ENCODE measurements around the gene PRPF40A. TPM values are rescaled to one million over a fixed set of nuclear protein-coding genes. Genes with fewer than 3 reads are reported as not detected.

PRPF40A gene
- total RNA-seq, 1 experiment from 2014 or later = 127 TPM

- ChIA-PET CTCF (interaction anchor here (0.6 to 1.4 kb wide), 6 partner anchors 14 to 541 kb away, joined by 3 to 11 read pairs (median 5); no protein-coding TSS in a partner anchor), POLR2A (interaction anchor here (1.0 to 1.2 kb wide), 2 partner anchors 13 to 14 kb away, joined by 5 to 7 read pairs; no protein-coding TSS in a partner anchor)
- no TSS peak for BruUV-seq (replicated peaks)
- H3K4me3 Mint-ChIP-seq (ENCODE audit: unreplicated experiment) = peak overlapping the region; percentile 96
- H3K9me3 Mint-ChIP-seq (ENCODE audit: unreplicated experiment) = no peaks in the 10 kb centered on the region
- H3K27me3 Mint-ChIP-seq (ENCODE audit: insufficient read depth, unreplicated experiment) = no peaks in the 10 kb centered on the region
- peaks cover 21% of the 10 kb centered on the region for H3K4me1 Mint-ChIP-seq (ENCODE audit: low read depth, unreplicated experiment)
- no peak for TF ChIP-seq CTCF (IDR thresholded peaks at IDR 0.05; ENCODE audit: insufficient read depth in 1 of 2, low read depth in 1 of 2, low read length in 1 of 2, severe bottlenecking in 1 of 2, unreplicated experiment in 1 of 2)
- intact Hi-C loops (cut with micrococcal nuclease; ENCODE audit: unreplicated experiment) = loop anchor here (1.0 kb wide), 1 partner anchor 14 kb away; no protein-coding TSS in a partner anchor
- Histone ChIP-seq H3K9me3 (no peaks in the 10 kb centered on the region), H3K27me3 (replicated peaks; ENCODE audit: control insufficient read depth, insufficient read depth, low read length) (no peaks in the 10 kb centered on the region), H3K4me1 (peaks cover 11% of the 10 kb centered on the region; the same call in 1 of the 2 replicates), H3K36me3 (ENCODE audit: control insufficient read depth, insufficient read depth, low read length) (no peaks in the 10 kb centered on the region; the same call in 1 of the 2 replicates), H3K4me3 (ENCODE audit: low read depth, low read length) (peak overlapping the region; percentile 88)
- H3K36me3 Mint-ChIP-seq (ENCODE audit: insufficient read depth, unreplicated experiment) = peaks cover 76% of the 10 kb centered on the region
- H3K27ac Mint-ChIP-seq (ENCODE audit: unreplicated experiment) = peak overlapping the region; percentile 97
- no peak for DNase-seq
Observed at GRCh38 chr2:152716805-152717227, 445 bp downstream of the PRPF40A start.

- no TSS peak for BruUV-seq (replicated peaks)
- Mint-ChIP-seq H3K36me3 (ENCODE audit: insufficient read depth, unreplicated experiment) (peaks cover 82% of the 10 kb centered on the region), H3K4me1 (ENCODE audit: low read depth, unreplicated experiment) (peaks cover 20% of the 10 kb centered on the region), H3K27me3 (ENCODE audit: insufficient read depth, unreplicated experiment) (no peaks in the 10 kb centered on the region), H3K9me3 (ENCODE audit: unreplicated experiment) (no peaks in the 10 kb centered on the region), H3K27ac (ENCODE audit: unreplicated experiment) (no peak overlapping the region), H3K4me3 (ENCODE audit: unreplicated experiment) (peak overlapping the region; percentile 96)
- intact Hi-C loops (cut with micrococcal nuclease; ENCODE audit: unreplicated experiment) = no loop called here
- H3K9me3 ChIP-seq = no peaks in the 10 kb centered on the region
- H3K4me3 ChIP-seq (ENCODE audit: low read depth, low read length) = peak overlapping the region; percentile 88
- peaks cover 6% of the 10 kb centered on the region; the same call in 1 of the 2 replicates for H3K4me1 ChIP-seq
- no peaks in the 10 kb centered on the region for H3K27me3 ChIP-seq (replicated peaks; ENCODE audit: control insufficient read depth, insufficient read depth, low read length)
- POLR2A ChIA-PET = no interaction called here
- TF ChIP-seq CTCF (IDR thresholded peaks at IDR 0.05; ENCODE audit: insufficient read depth in 1 of 2, low read depth in 1 of 2, low read length in 1 of 2, severe bottlenecking in 1 of 2, unreplicated experiment in 1 of 2) = peak; percentile 55 to 64
- DNase-seq = peak in 1 of 2 experiments; percentile 47
- H3K36me3 ChIP-seq (ENCODE audit: control insufficient read depth, insufficient read depth, low read length) = no peaks in the 10 kb centered on the region; the same call in 1 of the 2 replicates
- CTCF ChIA-PET = interaction anchor here (1.2 kb wide), 1 partner anchor 27 kb away, joined by 11 read pairs; no protein-coding TSS in a partner anchor
Observed at GRCh38 chr2:152715854-152716428, 1.3 kb downstream of the PRPF40A start.

GRCh38 chr2:152715112-152715511 is 2.1 kb downstream of the PRPF40A start:
- peaks cover 15% of the 10 kb centered on the region for H3K4me1 Mint-ChIP-seq (ENCODE audit: low read depth, unreplicated experiment)
- POLR2A ChIA-PET = no interaction called here
- no peaks in the 10 kb centered on the region for H3K9me3 Mint-ChIP-seq (ENCODE audit: unreplicated experiment)
- CTCF ChIA-PET = no interaction called here
- DNase-seq = no peak
- no peak overlapping the region for H3K27ac Mint-ChIP-seq (ENCODE audit: unreplicated experiment)
- TF ChIP-seq CTCF (IDR thresholded peaks at IDR 0.05; ENCODE audit: insufficient read depth in 1 of 2, low read depth in 1 of 2, low read length in 1 of 2, severe bottlenecking in 1 of 2, unreplicated experiment in 1 of 2) = no peak
- no peaks in the 10 kb centered on the region for H3K27me3 Mint-ChIP-seq (ENCODE audit: insufficient read depth, unreplicated experiment)
- intact Hi-C loops (cut with micrococcal nuclease; ENCODE audit: unreplicated experiment) = no loop called here
- H3K36me3 ChIP-seq (ENCODE audit: control insufficient read depth, insufficient read depth, low read length) = no peaks in the 10 kb centered on the region; the same call in 1 of the 2 replicates
- no peaks in the 10 kb centered on the region for H3K27me3 ChIP-seq (replicated peaks; ENCODE audit: control insufficient read depth, insufficient read depth, low read length)
- peaks cover 1% of the 10 kb centered on the region; the same call in 1 of the 2 replicates for H3K4me1 ChIP-seq
- BruUV-seq (replicated peaks) = no TSS peak
- H3K9me3 ChIP-seq = no peaks in the 10 kb centered on the region
- peak overlapping the region; percentile 44 for H3K4me3 Mint-ChIP-seq (ENCODE audit: unreplicated experiment)
- peaks cover 90% of the 10 kb centered on the region for H3K36me3 Mint-ChIP-seq (ENCODE audit: insufficient read depth, unreplicated experiment)
- no peak overlapping the region for H3K4me3 ChIP-seq (ENCODE audit: low read depth, low read length)
